Stimulated activated memory B cell treated with anti-CD40 and anti-IgM and Interleukin-4, amounts not matched to agents 10 μg/mL and 1 μg/mL and 100 μg/mL, for 72 hours (primary cell): ENCODE data around the gene BICDL2.
"Not testable (repeated sequence)": the region's sequence is repeated elsewhere in the genome, so short reads cannot be mapped to it uniquely, and the experiment has no call there.

Experiments
- ATAC-seq: fragments of 150-1000 bp; cut with Tn5 transposase; 2 replicates; pipeline ENCODE4 v1.10.0; 2021
- H3K27ac Mint-ChIP-seq: one replicate; pipeline ENCODE4 v1.8.0; 2022; ENCODE audit warnings: mild to moderate bottlenecking, mixed read lengths
- H3K27me3 Mint-ChIP-seq: one replicate; pipeline ENCODE4 v1.8.0; 2022; ENCODE audit warnings: mixed read lengths
- H3K36me3 Mint-ChIP-seq: one replicate; pipeline ENCODE4 v1.8.0; 2022; ENCODE audit warnings: mixed read lengths
- H3K4me1 Mint-ChIP-seq: one replicate; pipeline ENCODE4 v1.8.0; 2022; ENCODE audit warnings: mixed read lengths
- H3K4me3 Mint-ChIP-seq: one replicate; pipeline ENCODE4 v1.8.0; 2022; ENCODE audit warnings: mild to moderate bottlenecking, moderate library complexity, mixed read lengths
- H3K9me3 Mint-ChIP-seq: one replicate; pipeline ENCODE4 v1.8.0; 2022; ENCODE audit warnings: mixed read lengths

BICDL2 gene

DNA sequence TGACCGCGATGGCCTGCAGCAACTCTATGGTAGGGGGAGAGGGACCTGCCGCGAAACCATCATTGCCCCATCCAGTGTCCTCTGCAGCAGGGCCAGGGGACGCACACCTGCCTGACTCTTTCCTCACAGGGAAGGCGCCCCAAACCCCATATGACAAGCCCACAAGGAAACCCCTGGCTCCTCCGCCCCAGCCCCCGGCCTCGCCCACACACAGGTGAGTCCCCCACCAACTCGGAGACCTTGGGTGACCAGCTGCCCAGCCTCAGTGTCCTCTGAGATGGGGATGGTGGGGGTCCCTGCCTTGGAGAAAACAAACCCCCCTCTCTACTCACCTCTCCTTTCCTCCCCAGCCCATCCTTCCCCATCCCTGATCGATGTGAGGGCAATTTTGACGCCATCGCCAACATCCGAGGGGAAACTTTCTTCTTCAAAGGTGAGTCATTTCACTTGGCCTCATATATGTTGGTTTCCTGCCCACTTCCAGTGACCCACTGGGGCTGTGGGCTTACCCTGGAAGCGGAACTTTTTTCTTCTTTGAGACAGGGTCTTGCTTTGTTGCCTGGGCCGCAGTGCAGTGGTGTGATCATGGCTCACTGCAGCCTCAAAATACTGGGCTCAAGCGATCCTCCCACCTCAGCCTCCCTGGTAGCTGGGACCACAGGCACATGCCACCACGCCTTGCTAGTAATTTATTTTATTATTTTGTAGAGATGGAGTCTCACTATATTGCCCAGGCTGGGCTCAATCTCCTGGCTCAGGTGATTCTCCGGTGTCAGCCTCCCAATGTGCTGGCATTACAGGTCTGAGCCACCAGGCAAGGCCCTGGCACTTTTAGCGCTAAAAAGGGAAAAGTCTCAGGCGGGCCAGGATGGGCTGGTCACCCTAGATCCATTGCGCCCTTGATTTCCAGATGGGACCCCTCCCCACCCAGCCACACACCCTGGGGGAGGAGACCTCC is 20.7 kb upstream of the BICDL2 start:
- Mint-ChIP-seq H3K27ac (no peak overlapping the region), H3K4me1 (peaks cover 30% of the 10 kb centered on the region), H3K9me3 (no peaks in the 10 kb centered on the region), H3K27me3 (no peaks in the 10 kb centered on the region), H3K36me3 (peaks cover 9% of the 10 kb centered on the region), H3K4me3 (no peak overlapping the region)
- ATAC-seq, result no peak

DNA sequence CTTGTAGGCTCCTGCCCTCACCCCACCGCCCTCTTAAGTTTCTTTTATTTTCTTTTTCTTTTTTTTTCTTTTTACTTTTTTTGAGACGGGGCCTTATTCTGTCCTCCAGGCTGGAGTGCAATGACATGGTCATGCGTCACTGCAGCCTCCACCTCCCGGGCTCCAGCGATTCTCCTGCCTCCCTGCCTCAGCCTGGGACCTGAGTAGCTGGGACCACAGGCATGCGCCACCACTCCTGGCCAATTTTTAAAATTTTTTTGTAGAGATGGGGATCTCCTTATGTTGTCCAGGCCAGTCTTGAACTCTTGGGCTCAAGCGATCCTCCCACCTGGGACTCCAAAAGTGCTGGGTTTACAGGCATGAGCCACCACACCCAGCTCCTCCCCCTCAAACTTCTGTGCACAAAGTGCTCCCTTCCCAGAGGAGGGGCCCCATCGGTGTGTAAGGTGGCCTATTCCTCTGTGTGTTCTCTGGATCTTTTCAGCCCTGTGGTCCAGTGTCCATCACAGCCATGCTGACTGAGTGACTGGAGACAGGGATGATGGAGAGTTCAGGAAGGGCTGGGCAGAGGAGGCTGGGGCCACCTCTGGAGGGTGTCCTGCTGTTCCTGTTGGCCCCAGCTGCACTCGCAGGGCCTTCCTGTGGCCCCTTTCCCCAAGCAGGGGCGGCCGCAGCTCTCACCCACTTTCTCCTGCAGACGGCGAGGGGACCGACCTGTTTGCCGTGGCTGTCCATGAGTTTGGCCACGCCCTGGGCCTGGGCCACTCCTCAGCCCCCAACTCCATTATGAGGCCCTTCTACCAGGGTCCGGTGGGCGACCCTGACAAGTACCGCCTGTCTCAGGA is 19.8 kb upstream of the BICDL2 start:
- Mint-ChIP-seq H3K27ac (no peak overlapping the region), H3K4me1 (peaks cover 30% of the 10 kb centered on the region), H3K27me3 (no peaks in the 10 kb centered on the region), H3K36me3 (peaks cover 9% of the 10 kb centered on the region), H3K4me3 (no peak overlapping the region), H3K9me3 (no peaks in the 10 kb centered on the region)
- no peak for ATAC-seq

DNA sequence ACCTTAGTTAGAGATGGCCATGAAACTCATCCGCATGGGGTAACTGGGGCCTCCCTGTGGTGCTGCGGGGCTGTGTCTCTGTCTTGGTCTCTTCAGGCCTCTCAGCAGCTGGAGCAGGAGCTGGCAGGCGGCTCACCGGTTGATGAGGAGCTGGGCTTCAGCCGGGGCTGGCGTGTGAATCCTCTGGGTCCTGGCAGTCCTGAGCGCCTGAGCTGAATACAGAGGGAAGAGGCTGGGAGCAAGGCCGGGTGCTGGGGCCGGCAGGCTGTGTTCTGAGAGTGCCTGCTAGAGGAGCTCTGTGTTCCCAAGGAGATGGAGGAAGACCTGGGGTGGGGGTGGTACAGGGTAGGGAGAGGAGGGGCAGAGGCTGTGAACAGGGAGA is 19.0 kb upstream of the BICDL2 start:
- H3K27me3 Mint-ChIP-seq, H3K9me3 Mint-ChIP-seq, ATAC-seq, H3K27ac Mint-ChIP-seq, H3K4me3 Mint-ChIP-seq, H3K36me3 Mint-ChIP-seq: not testable (repeated sequence)
- H3K4me1 Mint-ChIP-seq, result peaks cover 30% of the 10 kb centered on the region

DNA sequence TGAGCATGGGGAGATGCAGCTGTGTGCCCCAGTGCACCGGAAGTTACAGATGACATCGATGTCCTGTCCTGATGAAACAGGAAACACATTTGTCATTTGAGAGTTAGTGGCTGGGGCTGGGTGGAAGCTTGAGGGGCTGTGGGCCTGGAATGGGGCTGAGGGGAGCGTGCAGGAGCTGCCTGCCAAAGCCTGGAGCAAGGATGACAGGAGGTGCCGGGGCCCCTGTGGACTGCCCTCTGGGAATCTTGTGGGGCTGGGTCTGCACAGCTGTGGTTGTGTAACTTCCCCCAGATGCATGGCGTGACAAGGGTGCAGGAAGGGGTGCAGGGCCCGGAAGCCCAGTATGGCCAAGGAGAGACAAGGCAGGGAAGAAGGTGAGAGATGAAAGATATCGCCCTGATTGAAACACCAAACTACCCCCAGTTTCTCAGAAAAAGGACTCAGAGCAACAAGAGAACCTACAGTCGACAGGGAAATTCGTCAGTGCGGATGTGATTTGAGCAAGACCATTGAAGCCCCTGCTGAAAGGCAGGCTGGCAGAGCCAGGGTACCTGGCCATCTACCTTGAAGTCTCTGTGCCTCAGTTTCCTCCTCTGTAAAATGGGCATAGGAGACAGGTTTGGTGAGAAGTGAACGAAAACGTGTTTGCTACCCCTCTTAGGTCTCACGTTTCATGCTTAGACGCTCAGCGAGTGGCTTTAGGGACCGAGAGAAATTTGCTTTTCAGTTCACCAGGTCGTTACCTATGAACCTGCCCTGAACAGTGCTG is 18.4 kb upstream of the BICDL2 start:
- H3K9me3 Mint-ChIP-seq, result no peaks in the 10 kb centered on the region
- H3K27me3 Mint-ChIP-seq, result no peaks in the 10 kb centered on the region
- H3K27ac Mint-ChIP-seq, result no peak overlapping the region
- H3K4me3 Mint-ChIP-seq, result no peak overlapping the region
- ATAC-seq, result no peak
- H3K4me1 Mint-ChIP-seq, result peaks cover 30% of the 10 kb centered on the region
- peaks cover 9% of the 10 kb centered on the region for H3K36me3 Mint-ChIP-seq

DNA sequence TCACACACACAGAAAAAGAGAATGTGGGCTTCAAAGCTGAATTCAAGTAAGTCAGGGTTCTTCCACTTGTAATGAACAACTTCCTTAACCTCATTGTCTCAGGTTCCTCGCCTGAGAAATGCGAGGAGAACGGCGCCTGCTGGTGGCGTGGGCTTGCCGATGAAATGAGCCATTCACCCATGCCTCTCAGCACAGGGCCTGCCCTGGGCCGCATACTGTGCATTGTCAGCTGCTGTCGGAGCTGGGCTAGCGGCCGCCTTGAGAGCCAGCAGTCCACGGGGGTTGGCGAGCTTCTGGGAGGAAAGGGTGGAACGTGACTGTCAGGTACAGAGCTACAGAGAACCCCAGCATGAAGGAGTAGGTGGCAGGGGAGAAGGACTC is 16.6 kb upstream of the BICDL2 start:
- Mint-ChIP-seq H3K4me1 (peaks cover 26% of the 10 kb centered on the region), H3K27me3 (peaks cover 12% of the 10 kb centered on the region)
- H3K36me3 Mint-ChIP-seq, H3K4me3 Mint-ChIP-seq, ATAC-seq, H3K27ac Mint-ChIP-seq, H3K9me3 Mint-ChIP-seq: not testable (repeated sequence)

DNA sequence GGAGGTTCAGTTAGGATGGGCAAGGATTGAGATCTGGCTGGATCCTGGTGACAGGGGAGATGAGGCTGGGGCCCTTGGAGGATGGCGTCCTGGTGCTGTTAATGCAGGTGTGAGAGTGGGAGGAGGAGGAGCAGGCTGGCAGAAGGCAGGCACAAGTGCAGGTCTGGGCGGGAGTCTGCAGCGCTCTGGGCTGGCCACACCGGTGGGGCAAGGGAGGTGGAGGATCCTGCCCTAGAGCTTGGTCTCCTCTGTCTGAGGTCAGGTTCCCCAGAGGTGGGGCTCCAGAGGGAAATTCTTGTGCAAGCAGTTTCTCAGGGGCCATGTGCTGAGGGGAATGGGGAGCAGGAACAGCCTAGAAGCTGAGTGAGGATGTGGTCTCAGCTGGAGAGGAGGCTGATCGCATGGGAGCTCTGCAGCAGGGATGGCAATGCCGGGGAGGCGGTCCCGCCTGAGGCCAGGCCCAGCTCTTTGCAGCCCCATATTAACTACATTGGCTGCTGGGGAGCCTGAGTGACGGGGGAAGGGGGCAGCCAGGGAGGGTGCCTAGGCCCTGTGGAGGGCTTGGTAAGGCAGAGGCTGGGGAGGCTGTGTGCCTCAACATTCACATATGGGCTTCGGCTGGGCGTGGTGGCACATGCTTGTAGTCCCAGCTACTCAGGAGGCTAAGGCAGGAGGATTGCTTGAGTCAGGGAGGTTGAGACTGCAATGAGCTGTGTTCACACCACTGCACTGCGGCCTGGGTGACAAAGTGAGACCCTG is 16.0 kb upstream of the BICDL2 start:
- not testable (repeated sequence) for ATAC-seq, H3K27ac Mint-ChIP-seq, H3K36me3 Mint-ChIP-seq, H3K4me3 Mint-ChIP-seq, H3K9me3 Mint-ChIP-seq
- Mint-ChIP-seq H3K27me3 (peaks cover 18% of the 10 kb centered on the region), H3K4me1 (peaks cover 29% of the 10 kb centered on the region)

DNA sequence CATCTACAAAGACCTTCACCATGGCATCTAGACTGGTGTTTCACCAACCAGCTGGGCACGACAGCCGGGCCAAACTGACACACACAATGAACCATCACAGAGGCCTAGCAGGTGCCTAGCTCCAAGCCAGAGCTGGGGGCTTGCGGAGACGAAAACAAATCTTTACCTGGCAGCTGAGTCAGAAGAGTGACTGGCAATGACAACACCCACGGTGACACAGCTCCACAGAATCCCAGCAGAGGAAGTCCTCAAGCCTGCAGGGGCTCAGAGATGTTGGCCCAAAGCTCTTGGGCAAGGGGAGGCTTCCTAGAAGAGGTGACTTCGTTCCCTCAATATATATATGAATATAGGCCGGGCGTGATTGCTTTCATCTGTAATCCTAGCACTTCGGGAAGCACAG is 14.8 kb upstream of the BICDL2 start:
- H3K36me3 Mint-ChIP-seq, result peaks cover 9% of the 10 kb centered on the region
- no peak overlapping the region for H3K4me3 Mint-ChIP-seq
- ATAC-seq, result no peak
- no peak overlapping the region for H3K27ac Mint-ChIP-seq
- H3K4me1 Mint-ChIP-seq, result peaks cover 29% of the 10 kb centered on the region
- no peaks in the 10 kb centered on the region for H3K9me3 Mint-ChIP-seq
- peaks cover 18% of the 10 kb centered on the region for H3K27me3 Mint-ChIP-seq

DNA sequence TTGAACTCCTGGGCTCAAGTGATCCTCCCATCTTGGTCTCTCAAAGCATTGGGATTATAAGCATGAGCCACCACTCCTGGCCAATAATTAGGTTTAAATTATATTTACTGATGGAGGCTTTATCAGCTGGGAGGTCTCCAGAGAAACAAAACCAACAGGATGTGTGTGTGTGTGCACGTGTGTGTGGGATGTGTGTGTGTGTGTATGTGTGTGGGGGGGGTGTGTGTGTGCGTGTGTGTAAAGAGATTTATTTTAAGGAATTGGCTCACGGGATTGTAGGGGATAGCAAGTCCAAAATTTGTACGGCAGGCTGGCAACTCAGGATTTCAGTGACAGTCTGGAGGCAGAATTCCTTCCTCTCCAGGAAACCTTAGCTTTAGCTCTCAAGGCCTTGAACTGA is 14.3 kb upstream of the BICDL2 start:
- H3K27me3 Mint-ChIP-seq, result peaks cover 18% of the 10 kb centered on the region
- no peak overlapping the region for H3K4me3 Mint-ChIP-seq
- H3K36me3 Mint-ChIP-seq, result peaks cover 9% of the 10 kb centered on the region
- no peaks in the 10 kb centered on the region for H3K9me3 Mint-ChIP-seq
- H3K4me1 Mint-ChIP-seq, result peaks cover 30% of the 10 kb centered on the region
- no peak for ATAC-seq
- H3K27ac Mint-ChIP-seq, result no peak overlapping the region

DNA sequence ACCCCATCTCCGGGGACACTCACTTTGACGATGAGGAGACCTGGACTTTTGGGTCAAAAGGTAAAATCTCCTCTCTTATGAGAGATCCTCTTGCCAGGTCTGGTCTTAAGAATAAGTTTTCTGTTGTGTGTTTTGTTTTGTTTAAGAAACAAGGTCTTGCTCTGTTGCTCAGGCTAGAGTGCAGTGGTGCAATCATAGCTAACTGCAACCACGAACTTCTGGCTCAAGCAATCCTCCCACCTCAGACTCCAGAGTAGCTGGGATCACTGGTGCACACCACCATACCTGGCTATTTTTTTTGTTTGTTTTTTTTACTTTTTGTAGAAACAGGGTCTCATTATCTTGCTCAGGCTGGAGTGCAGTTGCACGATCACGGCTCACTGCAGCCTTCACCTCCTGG is 13.7 kb upstream of the BICDL2 start:
- Mint-ChIP-seq H3K9me3 (no peaks in the 10 kb centered on the region), H3K36me3 (peaks cover 9% of the 10 kb centered on the region), H3K4me3 (no peak overlapping the region), H3K27ac (no peak overlapping the region), H3K4me1 (peaks cover 30% of the 10 kb centered on the region), H3K27me3 (peaks cover 21% of the 10 kb centered on the region)
- no peak for ATAC-seq

DNA sequence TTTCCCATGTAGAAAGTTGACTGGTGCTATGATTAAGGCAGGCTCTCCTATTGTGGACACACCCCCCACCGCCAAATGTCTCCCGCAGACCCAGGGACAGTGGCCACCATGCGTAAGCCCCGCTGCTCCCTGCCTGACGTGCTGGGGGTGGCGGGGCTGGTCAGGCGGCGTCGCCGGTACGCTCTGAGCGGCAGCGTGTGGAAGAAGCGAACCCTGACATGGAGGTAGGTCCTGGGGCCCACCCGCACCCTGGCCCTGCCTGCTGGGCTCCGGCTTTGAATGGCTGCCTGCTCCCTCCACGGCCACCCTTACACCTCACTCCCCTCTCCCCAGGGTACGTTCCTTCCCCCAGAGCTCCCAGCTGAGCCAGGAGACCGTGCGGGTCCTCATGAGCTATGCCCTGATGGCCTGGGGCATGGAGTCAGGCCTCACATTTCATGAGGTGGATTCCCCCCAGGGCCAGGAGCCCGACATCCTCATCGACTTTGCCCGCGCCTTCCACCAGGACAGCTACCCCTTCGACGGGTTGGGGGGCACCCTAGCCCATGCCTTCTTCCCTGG is 13.3 kb upstream of the BICDL2 start:
- Mint-ChIP-seq H3K4me3 (no peak overlapping the region), H3K9me3 (no peaks in the 10 kb centered on the region), H3K27ac (no peak overlapping the region), H3K27me3 (peaks cover 26% of the 10 kb centered on the region), H3K36me3 (peaks cover 9% of the 10 kb centered on the region), H3K4me1 (peaks cover 30% of the 10 kb centered on the region)
- ATAC-seq, result no peak

DNA sequence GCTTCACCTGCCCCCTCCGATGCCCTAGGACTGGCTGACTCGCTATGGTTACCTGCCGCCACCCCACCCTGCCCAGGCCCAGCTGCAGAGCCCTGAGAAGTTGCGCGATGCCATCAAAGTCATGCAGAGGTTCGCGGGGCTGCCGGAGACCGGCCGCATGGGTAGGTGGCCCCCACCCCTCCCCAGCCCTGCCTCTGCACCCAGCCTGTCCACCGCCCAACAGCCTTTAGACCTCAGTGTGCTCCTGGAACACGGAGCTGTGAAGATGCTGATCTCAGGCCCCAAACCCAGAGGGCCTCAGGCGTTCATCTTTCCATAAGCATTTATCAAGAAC is 10.6 kb upstream of the BICDL2 start:
- Mint-ChIP-seq H3K36me3 (no peaks in the 10 kb centered on the region), H3K9me3 (no peaks in the 10 kb centered on the region), H3K27me3 (peaks cover 50% of the 10 kb centered on the region), H3K4me1 (peaks cover 23% of the 10 kb centered on the region), H3K4me3 (no peak overlapping the region), H3K27ac (no peak overlapping the region)
- ATAC-seq, result no peak

DNA sequence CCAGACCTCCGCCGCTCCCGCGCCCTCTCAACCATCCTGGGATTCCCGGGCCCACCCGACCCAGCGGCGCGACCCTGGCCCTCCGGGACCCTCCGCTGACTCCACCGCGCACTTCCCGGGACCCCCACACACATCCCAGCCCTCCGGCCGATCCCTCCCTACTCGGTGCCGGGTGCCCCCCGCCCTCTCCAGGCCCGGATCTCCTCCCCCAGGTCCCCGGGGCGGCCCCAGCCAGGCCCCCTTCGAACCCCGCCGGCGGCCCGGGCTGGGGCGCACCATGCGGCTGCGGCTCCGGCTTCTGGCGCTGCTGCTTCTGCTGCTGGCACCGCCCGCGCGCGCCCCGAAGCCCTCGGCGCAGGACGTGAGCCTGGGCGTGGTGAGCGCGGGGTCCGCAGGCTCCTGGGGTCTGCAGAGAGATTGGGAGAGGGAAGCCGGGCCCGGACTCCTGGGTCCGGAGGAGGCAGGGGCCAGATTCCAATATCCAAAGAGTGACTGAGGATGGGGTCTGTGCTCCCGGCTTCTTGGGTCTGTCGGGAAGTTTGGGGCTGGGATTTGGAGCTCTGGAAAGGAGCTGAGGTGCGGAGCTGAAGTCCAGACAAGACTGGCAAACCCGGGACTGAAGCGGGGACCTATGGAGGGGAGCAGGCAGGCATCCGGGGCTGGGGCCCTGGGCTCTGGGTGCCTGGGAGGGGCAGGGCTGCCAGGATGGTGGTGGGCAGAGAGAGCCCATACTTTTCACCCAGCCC is 10.1 kb upstream of the BICDL2 start:
- peak overlapping the region; percentile 15 for H3K4me3 Mint-ChIP-seq
- H3K9me3 Mint-ChIP-seq, result no peaks in the 10 kb centered on the region
- H3K27me3 Mint-ChIP-seq, result peaks cover 50% of the 10 kb centered on the region
- H3K27ac Mint-ChIP-seq, result no peak overlapping the region
- H3K4me1 Mint-ChIP-seq, result peaks cover 23% of the 10 kb centered on the region
- no peaks in the 10 kb centered on the region for H3K36me3 Mint-ChIP-seq
- no peak for ATAC-seq

DNA sequence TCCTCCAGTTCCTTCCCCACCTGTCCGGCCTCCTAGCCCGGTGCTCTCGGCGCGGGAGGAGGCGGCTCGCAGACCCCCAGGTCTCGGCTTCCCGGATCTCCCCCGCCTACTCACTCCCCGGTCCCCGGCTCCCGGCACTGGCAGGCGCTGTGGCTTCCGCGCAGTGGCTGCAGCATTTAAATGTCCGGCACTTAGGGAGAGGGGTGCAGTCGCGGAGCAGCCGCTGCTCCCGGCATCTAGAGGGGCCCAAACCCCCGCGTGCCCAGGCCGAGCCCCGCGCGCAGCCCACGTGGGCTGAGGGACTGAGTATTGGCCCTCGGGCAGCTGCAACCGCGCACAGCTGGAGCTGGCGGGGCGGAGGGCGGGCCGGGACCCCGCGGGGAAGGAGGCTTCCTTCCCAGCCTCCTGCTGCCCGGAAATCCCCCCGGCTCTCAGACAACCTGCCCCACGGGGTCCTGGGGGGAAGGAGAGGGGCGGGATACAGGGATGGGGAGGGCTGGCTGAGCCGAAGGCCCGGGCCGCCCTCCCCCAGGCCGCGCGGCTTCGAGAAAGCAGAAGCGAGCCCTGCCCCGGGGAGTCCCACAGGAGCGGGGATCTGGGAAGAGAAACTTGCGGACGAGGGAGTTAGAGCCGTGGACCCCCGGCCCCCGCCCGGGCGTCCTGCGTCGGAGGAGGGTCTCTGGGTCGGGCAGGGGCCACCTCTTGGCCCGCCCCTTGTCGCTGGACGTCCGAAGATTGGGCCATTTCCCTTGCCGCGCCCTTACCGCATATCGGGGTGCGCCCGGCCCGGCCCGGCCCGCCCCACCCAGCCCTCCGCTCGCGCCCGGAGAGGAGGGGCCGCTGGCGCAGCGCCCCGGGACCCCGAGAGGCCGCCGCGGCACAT is 9.3 kb upstream of the BICDL2 start, which contains the start of gene MMP25:
Gene MMP25 (plus strand): TSS at position 804 of the 883 bp plus-strand sequence. CDS start 357 bp downstream, outside the sequence.
- peak within 1 kb of the TSS; percentile 70 for H3K4me3 Mint-ChIP-seq
- H3K27ac Mint-ChIP-seq, result no peak within 1 kb of the TSS
- H3K27me3 Mint-ChIP-seq, result peaks cover 54% of the 10 kb centered on the region
- H3K36me3 Mint-ChIP-seq, result no peaks in the 10 kb centered on the region
- H3K9me3 Mint-ChIP-seq, result no peaks in the 10 kb centered on the region
- H3K4me1 Mint-ChIP-seq, result peaks cover 23% of the 10 kb centered on the region
- peak; percentile 84 for ATAC-seq
